GM12875 (cell line): ENCODE results near the gene RFFL.
"Not testable (repeated sequence)": the region's sequence is repeated elsewhere in the genome, so short reads cannot be mapped to it uniquely, and the experiment has no call there.

ENCODE experiments used
- H3K4me3 ChIP-seq: one replicate; pipeline ENCODE4 v1.5.1; 2011; ENCODE audit warnings: low read depth, low read length, control low read depth
- TF ChIP-seq, protein P1 (sequence below): IDR thresholded peaks from 2 replicates; pipeline ENCODE4 v1.5.1; 2011; ENCODE audit warnings: low read depth, mild to moderate bottlenecking, control low read depth, inconsistent platforms, low read length, moderate library complexity, borderline replicate concordance; ENCODE audit not compliant: insufficient read depth

RFFL gene

DNA sequence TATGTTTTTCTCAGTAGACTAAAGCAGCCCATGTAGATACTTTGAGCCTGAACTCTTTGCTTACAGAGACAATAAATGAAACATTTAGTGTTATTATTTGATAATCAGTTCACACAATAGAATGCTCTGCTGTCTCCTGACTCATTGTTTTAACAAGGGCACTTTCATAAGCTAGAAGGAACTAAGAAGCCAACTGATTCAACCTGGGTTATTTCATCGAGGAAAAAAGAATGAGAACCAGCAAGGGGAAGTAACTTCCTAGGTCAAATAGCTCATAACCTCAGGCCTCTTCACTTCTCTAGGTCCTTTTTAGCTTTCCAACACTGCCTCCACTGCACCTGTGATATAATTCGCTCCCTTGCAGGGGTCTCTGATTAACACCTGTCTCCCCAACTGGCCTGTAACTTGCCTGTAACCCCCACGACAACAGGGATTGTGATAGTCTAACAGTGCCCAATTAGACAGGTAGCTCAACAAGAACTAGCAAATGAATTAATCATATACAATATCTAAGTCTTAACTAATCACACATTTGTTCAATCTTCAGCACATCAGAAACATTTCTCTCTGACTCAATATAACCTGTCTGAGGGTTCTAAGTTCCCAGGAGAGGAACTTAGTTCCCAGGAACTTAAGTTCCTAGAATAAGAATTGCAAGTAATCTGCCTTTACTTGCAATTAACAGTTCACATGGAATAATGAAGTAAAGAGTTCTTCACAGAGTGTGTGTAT lies 34.8 kb downstream of the RFFL start:
- TF ChIP-seq, protein P1, sequence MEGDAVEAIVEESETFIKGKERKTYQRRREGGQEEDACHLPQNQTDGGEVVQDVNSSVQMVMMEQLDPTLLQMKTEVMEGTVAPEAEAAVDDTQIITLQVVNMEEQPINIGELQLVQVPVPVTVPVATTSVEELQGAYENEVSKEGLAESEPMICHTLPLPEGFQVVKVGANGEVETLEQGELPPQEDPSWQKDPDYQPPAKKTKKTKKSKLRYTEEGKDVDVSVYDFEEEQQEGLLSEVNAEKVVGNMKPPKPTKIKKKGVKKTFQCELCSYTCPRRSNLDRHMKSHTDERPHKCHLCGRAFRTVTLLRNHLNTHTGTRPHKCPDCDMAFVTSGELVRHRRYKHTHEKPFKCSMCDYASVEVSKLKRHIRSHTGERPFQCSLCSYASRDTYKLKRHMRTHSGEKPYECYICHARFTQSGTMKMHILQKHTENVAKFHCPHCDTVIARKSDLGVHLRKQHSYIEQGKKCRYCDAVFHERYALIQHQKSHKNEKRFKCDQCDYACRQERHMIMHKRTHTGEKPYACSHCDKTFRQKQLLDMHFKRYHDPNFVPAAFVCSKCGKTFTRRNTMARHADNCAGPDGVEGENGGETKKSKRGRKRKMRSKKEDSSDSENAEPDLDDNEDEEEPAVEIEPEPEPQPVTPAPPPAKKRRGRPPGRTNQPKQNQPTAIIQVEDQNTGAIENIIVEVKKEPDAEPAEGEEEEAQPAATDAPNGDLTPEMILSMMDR = no peak
- H3K4me3 ChIP-seq = no peak overlapping the region

DNA sequence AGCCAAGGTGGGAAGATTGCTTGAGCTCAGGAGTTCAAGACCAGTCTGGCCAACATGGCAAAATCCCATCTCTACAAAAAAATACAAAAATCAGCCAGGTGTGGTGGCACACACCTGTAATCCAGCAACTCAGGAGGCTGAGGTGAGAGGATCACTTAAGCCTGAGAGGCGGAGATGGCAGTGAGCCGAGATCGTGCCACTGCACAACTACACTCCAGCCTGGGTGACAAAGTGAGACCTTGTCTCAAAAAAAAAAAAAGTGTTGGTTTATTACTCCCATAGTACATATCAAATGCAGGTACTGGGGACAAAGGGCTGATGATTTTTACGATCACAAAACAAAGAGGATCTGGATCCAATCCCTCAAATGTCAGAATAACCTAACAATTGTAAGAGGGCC lies 35.4 kb downstream of the RFFL start:
- not testable (repeated sequence) for H3K4me3 ChIP-seq

DNA sequence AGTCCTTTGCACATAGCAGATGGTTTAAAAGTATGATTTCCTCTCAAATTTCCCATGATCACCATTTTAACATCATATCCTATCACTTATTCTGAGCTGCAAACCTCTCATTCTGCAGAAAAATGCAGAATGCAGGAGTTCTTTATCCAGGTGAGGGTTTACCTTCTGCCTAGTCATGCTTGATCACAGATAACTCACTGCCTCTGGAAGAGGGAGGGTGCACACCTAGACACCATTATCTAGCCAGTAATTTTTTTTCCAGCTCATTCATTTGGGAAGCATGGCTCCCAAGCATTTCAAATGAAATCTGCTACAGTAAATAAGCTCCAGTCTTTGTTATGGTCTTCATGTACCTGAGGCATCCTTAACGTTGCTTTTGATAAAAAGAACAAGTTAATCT lies 38.0 kb downstream of the RFFL start:
- H3K4me3 ChIP-seq = no peak overlapping the region

DNA sequence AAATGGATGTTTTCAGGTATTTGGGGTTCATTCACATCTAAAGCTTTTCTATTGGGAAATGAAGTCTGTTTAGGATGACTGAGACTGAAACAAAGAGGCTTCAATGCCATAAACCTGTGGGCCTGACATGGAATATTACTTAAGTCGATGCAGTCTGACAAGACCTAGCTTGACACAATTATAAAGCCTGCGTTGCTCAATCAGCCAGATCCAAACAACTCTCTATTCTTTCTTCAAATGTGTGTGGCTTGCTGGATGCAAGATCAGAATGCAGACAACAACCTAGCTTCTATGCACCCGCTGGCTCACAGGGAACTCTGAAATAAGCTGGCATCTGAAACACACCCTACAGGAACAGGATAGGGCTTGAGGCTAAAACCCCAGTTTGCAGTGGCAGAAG lies 40.0 kb downstream of the RFFL start:
- TF ChIP-seq, protein P1 = no peak
- H3K4me3 ChIP-seq = no peak overlapping the region

More for the DNA sequence above, 38.0 kb downstream of the RFFL start:
- TF ChIP-seq, protein P1 = no peak

DNA sequence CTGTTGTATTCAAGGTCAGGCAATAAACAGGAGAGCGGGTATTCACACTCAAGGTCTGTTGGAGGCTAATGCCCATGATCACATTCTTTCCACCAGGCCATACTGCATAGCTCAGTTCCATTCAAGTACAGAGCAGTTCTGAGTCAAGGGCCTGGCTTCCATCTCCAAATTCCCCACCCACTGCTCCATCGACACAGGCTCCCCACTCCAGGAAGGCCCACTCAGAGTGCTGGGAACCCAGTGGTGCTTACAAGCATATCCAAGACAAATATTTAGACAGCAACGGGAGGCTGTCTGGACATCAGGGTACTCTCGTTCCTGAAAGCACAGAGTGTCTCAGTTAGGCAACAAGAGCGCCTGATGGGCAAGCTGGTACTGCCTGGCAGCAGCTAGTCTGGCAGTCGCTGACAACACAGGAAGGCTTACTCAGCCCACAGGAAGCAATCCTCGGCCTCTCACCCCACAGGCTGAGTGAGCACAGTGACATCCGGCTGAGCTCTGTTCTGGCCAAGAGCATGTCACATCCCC lies 40.9 kb downstream of the RFFL start:
- no peak overlapping the region for H3K4me3 ChIP-seq
- TF ChIP-seq, protein P1 = no peak

DNA sequence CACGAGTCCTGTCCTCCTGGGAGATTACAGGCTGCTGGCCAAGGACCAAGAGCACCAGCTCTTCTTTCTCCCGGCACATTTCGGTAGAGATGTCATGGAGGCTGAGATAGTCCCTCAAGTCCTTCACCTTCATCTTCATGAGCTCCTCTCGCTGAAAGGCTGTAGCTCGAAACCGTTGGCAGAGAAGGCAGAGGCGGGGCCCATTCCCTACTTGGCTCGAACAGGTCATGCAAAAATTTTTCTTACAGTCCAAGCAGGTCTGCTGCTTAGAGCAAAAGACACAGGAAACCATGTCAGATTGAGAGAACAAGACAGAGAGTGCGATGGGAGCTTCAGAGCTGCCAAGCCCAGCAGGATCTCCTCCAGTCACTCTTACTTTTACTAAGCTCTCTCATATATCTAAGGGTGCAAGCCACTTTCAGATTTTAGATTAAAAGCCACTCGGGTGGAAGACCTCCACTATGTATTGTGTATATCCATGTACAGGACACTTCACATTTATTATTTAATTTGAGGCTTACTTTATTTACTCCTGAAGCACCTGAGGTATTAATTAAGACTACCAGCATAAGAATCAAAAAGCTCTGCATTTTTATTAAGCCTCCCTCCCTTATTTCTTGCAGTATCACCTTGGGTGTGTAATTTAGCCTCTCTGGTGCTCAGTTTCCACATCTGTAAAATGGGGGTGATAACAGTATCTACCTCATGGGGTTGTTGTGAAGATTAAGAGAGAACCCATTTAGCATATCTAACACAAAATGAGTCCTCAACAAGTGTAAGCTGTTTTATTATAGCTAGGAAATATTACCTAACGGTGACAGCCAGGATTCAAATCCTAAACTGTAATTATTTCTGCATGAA lies 41.8 kb downstream of the RFFL start:
- H3K4me3 ChIP-seq = no peak overlapping the region
- TF ChIP-seq, protein P1 = no peak

DNA sequence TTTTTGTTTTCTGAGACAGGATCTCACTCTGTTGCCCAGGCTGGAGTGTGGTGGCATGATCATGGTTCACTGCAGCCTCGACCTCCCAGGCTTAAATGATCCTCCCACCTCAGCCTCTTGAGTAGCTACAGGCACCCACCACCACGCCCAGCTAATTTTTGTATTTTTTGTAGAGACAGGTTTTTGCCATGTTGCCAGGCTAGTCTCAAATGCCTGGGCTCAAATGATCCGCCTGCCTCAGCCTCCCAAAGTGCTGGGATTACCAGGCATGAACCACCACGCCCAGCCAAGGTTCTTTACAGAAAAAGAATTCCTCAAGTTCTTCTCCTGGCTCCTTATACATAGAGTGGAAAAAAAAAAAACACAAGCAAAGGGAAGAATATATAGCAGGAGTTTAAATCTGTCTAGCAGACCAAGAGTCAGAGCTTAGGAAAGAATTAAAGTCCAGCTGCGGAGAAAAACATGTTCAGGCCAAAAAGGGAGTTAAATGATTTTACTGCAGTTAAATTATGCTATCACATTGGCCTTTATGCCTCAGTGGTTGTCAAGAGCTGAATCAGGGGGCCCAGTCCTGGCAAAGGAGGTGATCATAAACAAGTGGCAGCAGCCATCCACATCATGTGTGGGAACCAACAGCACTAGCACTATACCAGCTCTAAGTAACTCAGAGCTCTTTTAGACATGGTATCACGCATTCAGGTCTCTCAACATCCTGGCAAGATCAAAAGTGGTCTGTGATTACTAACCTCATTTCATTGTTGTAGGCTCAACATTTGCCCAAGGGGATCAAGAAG lies 43.9 kb downstream of the RFFL start:
- H3K4me3 ChIP-seq = no peak overlapping the region
- TF ChIP-seq, protein P1 = no peak
